Measurements from ENCODE around the gene ZNF683. TPM values are rescaled to one million over a fixed set of nuclear protein-coding genes. Genes with fewer than 3 reads are reported as not detected.

Gene ZNF683
- total and polyA plus RNA-seq, 9 donors = 0.15 to 0.50 (median 0.34) TPM; not detected in 5

- H3K4me1 ChIP-seq (ENCODE audit: insufficient read depth) = no peaks in the 10 kb centered on the region
- no peaks in the 10 kb centered on the region for H3K9me3 ChIP-seq
- TF ChIP-seq EP300 (IDR thresholded peaks at IDR 0.05) (no peak), CTCF (IDR thresholded peaks at IDR 0.05) (peak; percentile 46 to 85 (median 80)), POLR2A (IDR thresholded peaks at IDR 0.05) (no peak)
- DNase-seq = peak; percentile 81 to 91 (median 88)
- H3K36me3 ChIP-seq = no peaks in the 10 kb centered on the region
- intact Hi-C loops (cut with DNase I) = loop anchor here in 3 of 4 donors (2.0 to 10.0 kb wide), 3 partner anchors 51 to 219 kb away; no protein-coding TSS in a partner anchor
- H3K27ac ChIP-seq = no peak overlapping the region
- no peaks in the 10 kb centered on the region for H3K27me3 ChIP-seq
- H3K4me3 ChIP-seq = no peak overlapping the region
- WGBS, 3 donors = 9 to 12% (median 12%) methylated on average over 16 of the region's 16 CpGs
Measured at GRCh38 chr1:26321315-26322041, 51.1 kb downstream of the ZNF683 start.

GRCh38 chr1:26320896-26321295 is 51.7 kb downstream of the ZNF683 start:
- intact Hi-C loops (cut with DNase I) = loop anchor here in 2 of 4 donors (1.0 to 10.0 kb wide), 3 partner anchors 46 to 219 kb away; no protein-coding TSS in a partner anchor
- DNase-seq = no peak
- H3K4me1 ChIP-seq (ENCODE audit: insufficient read depth) = no peaks in the 10 kb centered on the region
- TF ChIP-seq EP300 (IDR thresholded peaks at IDR 0.05) (no peak), CTCF (IDR thresholded peaks at IDR 0.05) (no peak), POLR2A (IDR thresholded peaks at IDR 0.05) (no peak)
- no peak overlapping the region for H3K27ac ChIP-seq
- H3K4me3 ChIP-seq = no peak overlapping the region
- H3K27me3 ChIP-seq = no peaks in the 10 kb centered on the region
- H3K36me3 ChIP-seq = no peaks in the 10 kb centered on the region
- WGBS, 3 donors = 42 to 53% (median 51%) methylated on average over 2 of the region's 2 CpGs
- H3K9me3 ChIP-seq = no peaks in the 10 kb centered on the region

GRCh38 chr1:26318338-26319064 is 54.0 kb downstream of the ZNF683 start:
- no peak overlapping the region for H3K27ac ChIP-seq
- intact Hi-C loops (cut with DNase I) = no loop called here
- TF ChIP-seq EP300 (IDR thresholded peaks at IDR 0.05) (no peak), POLR2A (IDR thresholded peaks at IDR 0.05) (no peak), CTCF (IDR thresholded peaks at IDR 0.05) (no peak)
- DNase-seq = no peak
- WGBS, 3 donors = 76 to 84% (median 80%) methylated on average over 9 of the region's 9 CpGs
- no peaks in the 10 kb centered on the region for H3K4me1 ChIP-seq (ENCODE audit: insufficient read depth)
- H3K36me3 ChIP-seq = no peaks in the 10 kb centered on the region
- H3K4me3 ChIP-seq = no peak overlapping the region
- H3K9me3 ChIP-seq = no peaks in the 10 kb centered on the region
- H3K27me3 ChIP-seq = no peaks in the 10 kb centered on the region

GRCh38 chr1:26317612-26318337 is 54.8 kb downstream of the ZNF683 start, which contains the start of gene CD52:
Gene CD52 (plus strand): TSS chr1:26317958. CDS start chr1:26318018, 60 bp downstream.
- 70 to 79% (median 74%) methylated on average over 12 of the region's 12 CpGs for WGBS, 3 donors
- Histone ChIP-seq H3K4me3 (no peak within 1 kb of the TSS), H3K4me1 (ENCODE audit: insufficient read depth) (no peaks in the 10 kb centered on the region), H3K27ac (no peak within 1 kb of the TSS), H3K27me3 (no peaks in the 10 kb centered on the region), H3K9me3 (no peaks in the 10 kb centered on the region), H3K36me3 (no peaks in the 10 kb centered on the region)
- TF ChIP-seq CTCF (IDR thresholded peaks at IDR 0.05) (no peak), EP300 (IDR thresholded peaks at IDR 0.05) (no peak), POLR2A (IDR thresholded peaks at IDR 0.05) (no peak)
- intact Hi-C loops (cut with DNase I) = no loop called here
- no peak for DNase-seq
